Gastroesophageal sphincter (tissue), 3 donors: ENCODE results near the gene IL10RA.

Source experiments
- CTCF ChIP-seq, 4 experiments: fragments of 200-600 bp in 2 of 4; fragments of 450-650 bp in 2 of 4; sonication (generic) in 1 of 4; IDR thresholded peaks; one replicate each; pipeline ENCODE4 v1.5.1; 2017 to 2019; ENCODE audit warnings: antibody characterized with exemption in 4 of 4, mild to moderate bottlenecking in 2 of 4, moderate library complexity in 2 of 4
- POLR2A ChIP-seq, 2 donors: fragments of 450-650 bp; IDR thresholded peaks; one replicate each; pipeline ENCODE4 v1.6.1; 2017; ENCODE audit warnings: antibody characterized with exemption in 2 of 2, mild to moderate bottlenecking in 2 of 2, moderate library complexity in 1 of 2

- TF ChIP-seq CTCF (IDR thresholded peaks at IDR 0.05) (no peak), POLR2A (IDR thresholded peaks at IDR 0.05) (no peak)
Observed at GRCh38 chr11:118033443-118033842, 47.2 kb downstream of the IL10RA start.
